SK-N-SH treated with all-trans-retinoic acid at 6 μM for 48 hours (cell line): ENCODE measurements around the gene ALDH1A2.

ENCODE experiments used
- BACH2 ChIP-seq: fragments of 250-450 bp; sonication (Bioruptor Pico); IDR thresholded peaks from 2 replicates; pipeline ENCODE4 v1.9.0; 2021; ENCODE audit warnings: mild to moderate bottlenecking, borderline replicate concordance
- CREB5 ChIP-seq: fragments of 250-450 bp; sonication (Bioruptor Pico); IDR thresholded peaks from 2 replicates; pipeline ENCODE4 v1.5.1; 2020; ENCODE audit warnings: low read depth, mild to moderate bottlenecking, moderate library complexity
- PPARA ChIP-seq: fragments of 250-450 bp; sonication (Bioruptor Pico); IDR thresholded peaks from 2 replicates; pipeline ENCODE4 v1.5.0; 2020; ENCODE audit warnings: mild to moderate bottlenecking, borderline replicate concordance
- RARB ChIP-seq: fragments of 250-450 bp; sonication (Bioruptor Pico); IDR thresholded peaks from 2 replicates; pipeline ENCODE4 v1.8.0; 2021; ENCODE audit warnings: mild to moderate bottlenecking, moderate library complexity

GRCh38 chr15:58046467-58046866 is 19.0 kb downstream of the ALDH1A2 start:
- no peak for TF ChIP-seq PPARA
- no peak for TF ChIP-seq RARB (CRISPR knock-in tag)
- no peak for TF ChIP-seq BACH2 (CRISPR knock-in tag)
- no peak for TF ChIP-seq CREB5 (CRISPR knock-in tag)
